HepG2 (cell line): ENCODE data around the gene CDKN1C.

ENCODE experiments used
- CTCF ChIP-seq: sonication (generic); formaldehyde crosslinking; IDR thresholded peaks from 2 replicates; pipeline ENCODE4 v1.5.0; 2020; ENCODE audit warnings: mild to moderate bottlenecking, missing genetic modification reagents, moderate library complexity
- EZH2 ChIP-seq: conservative IDR thresholded peaks from 2 replicates; pipeline ENCODE4 v1.6.1; 2012; ENCODE audit warnings: mild to moderate bottlenecking, low read depth, low read length, moderate library complexity
- ZNF143 ChIP-seq: sonication (generic); formaldehyde crosslinking; IDR thresholded peaks from 2 replicates; pipeline ENCODE4 v1.4.0; 2020; ENCODE audit warnings: missing genetic modification reagents
- TF ChIP-seq, protein P1 (sequence below): sonication (generic); formaldehyde crosslinking; IDR thresholded peaks from 2 replicates; pipeline ENCODE4 v1.8.1; 2023; ENCODE audit warnings: missing genetic modification reagents, inconsistent platforms, borderline replicate concordance

DNA sequence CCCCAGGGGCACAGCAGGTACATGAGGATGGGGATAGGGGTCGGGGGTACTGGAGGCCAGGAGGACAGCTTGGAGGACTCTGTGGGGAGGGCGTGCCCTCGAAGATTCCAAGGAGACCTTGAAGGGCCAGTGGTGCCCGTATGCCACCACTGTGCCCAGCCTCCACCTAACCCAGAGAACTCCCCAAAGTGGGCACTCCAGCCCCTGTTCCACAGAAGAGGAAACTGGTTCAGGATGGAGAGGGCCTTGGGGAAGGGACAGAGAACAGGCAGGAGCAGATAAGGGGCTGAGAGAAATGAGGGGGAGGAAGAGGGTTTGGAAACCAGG lies 45.8 kb upstream of the CDKN1C start:
- TF ChIP-seq EZH2 (no peak), CTCF (no peak), ZNF143 (no peak)
- TF ChIP-seq, protein P1, sequence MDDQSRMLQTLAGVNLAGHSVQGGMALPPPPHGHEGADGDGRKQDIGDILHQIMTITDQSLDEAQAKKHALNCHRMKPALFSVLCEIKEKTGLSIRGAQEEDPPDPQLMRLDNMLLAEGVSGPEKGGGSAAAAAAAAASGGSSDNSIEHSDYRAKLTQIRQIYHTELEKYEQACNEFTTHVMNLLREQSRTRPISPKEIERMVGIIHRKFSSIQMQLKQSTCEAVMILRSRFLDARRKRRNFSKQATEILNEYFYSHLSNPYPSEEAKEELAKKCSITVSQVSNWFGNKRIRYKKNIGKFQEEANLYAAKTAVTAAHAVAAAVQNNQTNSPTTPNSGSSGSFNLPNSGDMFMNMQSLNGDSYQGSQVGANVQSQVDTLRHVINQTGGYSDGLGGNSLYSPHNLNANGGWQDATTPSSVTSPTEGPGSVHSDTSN (CRISPR knock-in tag) = no peak
